ENCODE data around the gene RAPGEF3. TPM values are rescaled to one million over a fixed set of nuclear protein-coding genes. Genes with fewer than 3 reads are reported as not detected.

RAPGEF3 gene
- total and polyA plus RNA-seq, 9 of the 15 experiments (the other 6 are each of a cell fraction or from before 2014, with no cell fraction given), result 0.03 to 0.78 (median 0.37) TPM; not detected in 1

GRCh38 chr12:47775100-47775911 lies 16.6 kb upstream of the RAPGEF3 start (continued):
- TF ChIP-seq NKRF (IDR thresholded peaks at IDR 0.05; ENCODE audit: borderline replicate concordance) (peak; percentile 56; the same call in 1 of the 2 replicates), ZNF324 (CRISPR knock-in tag; IDR thresholded peaks at IDR 0.05) (no peak), POLR2B (IDR thresholded peaks at IDR 0.05; ENCODE audit: low read depth, partially characterized antibody) (no peak), SMARCA4 (IDR thresholded peaks at IDR 0.05) (peak; percentile 87), ZNF766 (CRISPR knock-in tag; conservative IDR thresholded peaks at IDR 0.05) (peak; percentile 22), THAP7 (CRISPR knock-in tag; IDR thresholded peaks at IDR 0.05) (no peak), USF2 (CRISPR knock-in tag; IDR thresholded peaks at IDR 0.05) (no peak), HSF4 (CRISPR knock-in tag; IDR thresholded peaks at IDR 0.05; ENCODE audit: borderline replicate concordance) (peak; percentile 56; the same call in 1 of the 2 replicates), ID3 (CRISPR knock-in tag; IDR thresholded peaks at IDR 0.05) (no peak), ID3 (tag; IDR thresholded peaks at IDR 0.05) (no peak), TEAD1 (CRISPR knock-in tag; IDR thresholded peaks at IDR 0.05) (peak; percentile 8 to 45; a peak in 2 of 4 replicates), ZNF764 (CRISPR knock-in tag; IDR thresholded peaks at IDR 0.05; ENCODE audit: low read depth) (0 out of 2 replicates have a peak, but pooled peaks have one; percentile 7), GTF2B (IDR thresholded peaks at IDR 0.05; ENCODE audit: extremely low read depth, insufficient read length) (no peak), ELF1 (tag; IDR thresholded peaks at IDR 0.05) (0 out of 2 replicates have a peak, but pooled peaks have one; percentile 22), BRF1 (IDR thresholded peaks at IDR 0.05; ENCODE audit: borderline replicate concordance, extremely low read depth, insufficient read length) (no peak), PREB (CRISPR knock-in tag; IDR thresholded peaks at IDR 0.05) (no peak), MTA3 (IDR thresholded peaks at IDR 0.05; ENCODE audit: borderline replicate concordance) (peak; percentile 79)
